Ishikawa (cell line): ENCODE data around the gene SERPINA6.

Experiments
- CEBPB ChIP-seq: IDR thresholded peaks from 2 replicates; pipeline ENCODE4 v1.6.1; 2012
- CREB1 ChIP-seq: IDR thresholded peaks from 2 replicates; pipeline ENCODE4 v1.6.1; 2012; ENCODE audit warnings: low read depth
- EGR1 ChIP-seq: IDR thresholded peaks from 2 replicates; pipeline ENCODE4 v1.6.1; 2012
- EP300 ChIP-seq: IDR thresholded peaks from 2 replicates; pipeline ENCODE4 v1.6.1; 2012; ENCODE audit warnings: borderline replicate concordance
- FOXM1 ChIP-seq: IDR thresholded peaks from 2 replicates; pipeline ENCODE4 v1.6.1; 2012; ENCODE audit warnings: low read depth, borderline replicate concordance
- MAX ChIP-seq: IDR thresholded peaks from 2 replicates; pipeline ENCODE4 v1.6.1; 2012
- NFIC ChIP-seq: IDR thresholded peaks from 2 replicates; pipeline ENCODE4 v1.6.1; 2012
- RAD21 ChIP-seq: IDR thresholded peaks from 2 replicates; pipeline ENCODE4 v1.6.1; 2012; ENCODE audit warnings: low read depth
- TAF1 ChIP-seq: IDR thresholded peaks from 2 replicates; pipeline ENCODE4 v1.6.1; 2012; ENCODE audit warnings: low read depth, mild to moderate bottlenecking
- TCF12 ChIP-seq: IDR thresholded peaks from 2 replicates; pipeline ENCODE4 v1.6.1; 2012; ENCODE audit warnings: low read depth
- YY1 ChIP-seq: IDR thresholded peaks from 2 replicates; pipeline ENCODE4 v1.6.1; 2012; ENCODE audit warnings: low read depth
- ZBTB7A ChIP-seq: IDR thresholded peaks from 2 replicates; pipeline ENCODE4 v1.6.1; 2012; ENCODE audit warnings: low read depth
- TF ChIP-seq, protein P1 (sequence below): IDR thresholded peaks from 2 replicates; pipeline ENCODE4 v1.6.1; 2012

GRCh38 chr14:94370524-94370910, 47.4 kb upstream of the SERPINA6 start:
- TF ChIP-seq TCF12, result no peak
- TF ChIP-seq, protein P1, sequence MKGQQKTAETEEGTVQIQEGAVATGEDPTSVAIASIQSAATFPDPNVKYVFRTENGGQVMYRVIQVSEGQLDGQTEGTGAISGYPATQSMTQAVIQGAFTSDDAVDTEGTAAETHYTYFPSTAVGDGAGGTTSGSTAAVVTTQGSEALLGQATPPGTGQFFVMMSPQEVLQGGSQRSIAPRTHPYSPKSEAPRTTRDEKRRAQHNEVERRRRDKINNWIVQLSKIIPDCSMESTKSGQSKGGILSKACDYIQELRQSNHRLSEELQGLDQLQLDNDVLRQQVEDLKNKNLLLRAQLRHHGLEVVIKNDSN, result no peak
- TF ChIP-seq EGR1, result no peak
- no peak for TF ChIP-seq ZBTB7A
- no peak for TF ChIP-seq EP300
- no peak for TF ChIP-seq RAD21
- TF ChIP-seq TAF1, result no peak
- TF ChIP-seq CREB1, result no peak
- TF ChIP-seq NFIC, result no peak
- TF ChIP-seq MAX, result no peak
- TF ChIP-seq CEBPB, result no peak
- TF ChIP-seq FOXM1, result no peak
- TF ChIP-seq YY1, result no peak
